Activated CD4-positive, CD25-positive, alpha-beta regulatory T cell treated with anti-CD3 and anti-CD28 coated beads, Interleukin-2, amount 50 U/mL, for 72 hours (primary cell): ENCODE measurements around the gene MISP3.
A peak's percentile ranks its signal among the peaks of the same experiment; 100 is the strongest.
"Not testable (repeated sequence)": the region's sequence is repeated elsewhere in the genome, so short reads cannot be mapped to it uniquely, and the experiment has no call there.

Experiments used
- DNase-seq: peaks from one replicate; pipeline ENCODE4 v3.0.0; 2021

The MISP3 gene

DNA sequence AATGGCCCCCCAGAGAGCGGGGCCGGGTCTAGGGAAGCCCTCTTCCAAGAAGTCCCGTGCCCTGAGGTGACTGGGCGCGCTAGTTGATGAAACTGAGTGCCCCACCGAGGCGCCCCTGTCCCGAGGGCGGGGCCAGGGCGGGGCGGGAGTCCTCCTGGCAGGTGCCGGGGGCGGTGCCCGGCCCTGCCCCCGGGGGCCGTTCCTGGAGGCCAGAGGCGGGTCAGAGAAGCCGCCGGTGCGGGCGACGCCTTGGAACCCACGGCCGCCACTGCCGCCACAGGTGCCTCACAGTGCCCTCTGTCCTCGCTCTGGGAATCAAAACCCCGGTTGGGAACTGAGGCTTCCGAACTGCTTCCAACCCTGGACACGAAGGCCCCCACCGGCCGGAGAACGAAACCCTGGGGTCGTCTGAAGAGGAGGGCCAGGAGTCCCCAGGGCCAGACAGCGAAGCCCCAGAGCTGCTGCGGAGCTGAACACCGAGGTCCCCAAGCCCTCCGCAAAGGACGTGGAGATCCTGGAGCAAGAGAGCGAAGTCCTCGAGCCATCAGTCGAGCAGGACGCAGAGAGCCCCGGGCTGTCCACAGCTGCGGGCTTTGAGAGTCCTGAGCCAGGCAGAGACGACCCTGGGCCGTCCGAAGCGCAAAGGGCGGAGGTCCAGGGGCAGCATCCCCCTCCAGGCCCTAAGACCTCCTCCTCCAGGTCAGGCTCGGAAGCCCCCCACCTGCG, at the start of gene MISP3:
TSS of gene MISP3 (plus strand) at position 252 of the 726 bp plus-strand sequence. CDS start 524 bp downstream, outside the sequence.
- no peak for DNase-seq

DNA sequence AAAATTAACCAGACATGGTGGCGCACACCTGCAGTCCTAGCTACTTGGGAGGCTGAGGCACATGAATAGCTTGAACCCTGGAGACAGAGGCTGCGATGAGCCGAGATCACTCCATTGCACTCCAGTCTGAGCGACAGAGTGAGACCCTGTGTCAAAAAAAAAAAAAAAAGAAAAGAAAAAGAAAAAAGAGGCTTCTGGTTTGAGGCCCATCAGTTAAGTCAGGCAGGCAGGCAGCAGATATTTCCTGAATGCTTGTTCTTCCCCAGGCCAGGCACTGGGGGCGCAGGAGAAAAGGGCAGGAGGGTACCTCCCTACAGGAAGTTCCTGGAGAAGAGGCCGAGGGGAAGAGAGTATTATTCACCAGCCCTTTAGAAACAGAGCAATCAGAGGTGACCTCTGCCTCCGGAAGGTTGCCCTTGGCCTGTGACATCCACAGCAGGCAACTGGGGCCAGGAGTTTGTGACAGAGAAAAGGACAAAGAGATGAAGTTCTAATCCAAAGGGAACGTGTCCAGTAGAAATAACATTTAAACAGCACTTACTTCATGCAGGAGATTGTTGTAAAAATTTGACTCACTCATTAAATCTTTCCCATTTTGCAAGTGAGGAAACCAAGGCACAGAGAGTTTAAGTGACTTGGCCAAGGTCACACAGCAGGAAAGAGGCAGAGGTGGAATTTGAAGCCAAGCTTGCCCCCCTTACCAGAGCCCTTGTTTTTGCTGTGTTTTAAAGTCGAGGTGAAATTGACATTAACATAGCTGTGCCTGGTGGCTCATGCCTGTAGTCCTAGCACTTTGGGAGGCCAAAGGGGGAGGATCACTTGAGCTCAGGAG, 49.0 kb upstream of the MISP3 start:
- DNase-seq: no peak

GRCh38 chr19:14026652-14027192, 45.9 kb upstream of the MISP3 start:
- not testable (repeated sequence) for DNase-seq

- no peak for DNase-seq
Measured at GRCh38 chr19:14027856-14028450, 44.6 kb upstream of the MISP3 start, which contains the start of gene RLN3. TSS of gene RLN3 (plus strand) at chr19:14028148. CDS start at chr19:14028205, 57 bp downstream.

GRCh38 chr19:14028901-14029300, 43.7 kb upstream of the MISP3 start:
- DNase-seq: no peak

DNA sequence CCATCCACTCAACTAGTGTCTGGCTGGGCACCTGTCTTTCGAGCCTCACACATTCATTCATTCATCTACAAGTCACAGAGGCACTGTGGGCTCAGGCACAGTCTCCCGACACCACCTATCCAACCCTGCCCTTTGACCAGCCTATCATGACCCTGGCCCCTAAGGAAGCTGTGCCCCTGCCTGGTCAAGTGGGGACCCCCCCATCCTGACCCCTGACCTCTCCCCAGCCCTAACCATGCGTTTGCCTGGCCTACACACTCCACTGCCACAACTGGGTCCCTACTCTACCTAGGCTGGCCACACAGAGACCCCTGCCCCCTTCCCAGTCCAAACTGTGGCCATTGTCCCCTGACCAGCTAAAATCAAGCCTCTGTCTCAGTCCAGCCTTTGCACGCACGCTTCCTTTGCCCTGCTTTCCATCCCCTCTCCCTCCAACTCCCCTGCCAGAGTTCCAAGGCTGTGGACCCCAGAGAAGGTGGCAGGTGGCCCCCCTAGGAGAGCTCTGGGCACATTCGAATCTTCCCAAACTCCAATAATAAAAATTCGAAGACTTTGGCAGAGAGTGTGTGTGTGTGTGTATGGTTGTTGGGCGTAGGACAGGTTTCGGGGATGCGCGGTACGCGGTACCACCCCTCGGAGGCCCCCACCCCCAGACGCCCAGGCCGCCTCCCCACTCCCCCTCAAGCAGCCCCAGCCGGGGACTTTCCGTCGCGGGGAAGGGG, 41.4 kb upstream of the MISP3 start:
- DNase-seq: no peak

GRCh38 chr19:14031719-14032480, 40.7 kb upstream of the MISP3 start, which contains the start of gene IL27RA:
TSS of gene IL27RA (plus strand) at chr19:14031762. CDS start at chr19:14031873, 111 bp downstream.
- DNase-seq: peak; percentile 77

DNA sequence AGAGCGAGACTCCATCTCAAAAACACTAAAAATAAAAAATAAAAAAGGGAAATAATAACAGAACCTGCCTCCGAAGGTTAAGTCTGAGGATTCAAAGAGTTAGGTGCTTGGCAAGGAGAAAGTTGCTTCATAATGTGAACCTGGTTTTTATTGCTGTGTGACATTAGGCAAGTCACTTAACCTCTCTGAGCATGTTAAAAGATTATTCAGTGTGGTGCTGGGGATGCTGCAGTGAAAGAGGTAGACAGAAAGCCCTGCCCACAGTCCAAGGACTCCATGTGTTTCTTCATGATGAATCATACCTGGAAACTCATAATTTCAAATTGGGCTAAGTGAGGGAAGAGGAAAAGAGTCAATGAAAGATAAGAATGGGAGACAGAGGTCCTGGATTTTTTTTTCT, 38.6 kb upstream of the MISP3 start:
- DNase-seq: no peak

- DNase-seq: not testable (repeated sequence)
Measured at GRCh38 chr19:14035159-14035558, 37.4 kb upstream of the MISP3 start.

DNA sequence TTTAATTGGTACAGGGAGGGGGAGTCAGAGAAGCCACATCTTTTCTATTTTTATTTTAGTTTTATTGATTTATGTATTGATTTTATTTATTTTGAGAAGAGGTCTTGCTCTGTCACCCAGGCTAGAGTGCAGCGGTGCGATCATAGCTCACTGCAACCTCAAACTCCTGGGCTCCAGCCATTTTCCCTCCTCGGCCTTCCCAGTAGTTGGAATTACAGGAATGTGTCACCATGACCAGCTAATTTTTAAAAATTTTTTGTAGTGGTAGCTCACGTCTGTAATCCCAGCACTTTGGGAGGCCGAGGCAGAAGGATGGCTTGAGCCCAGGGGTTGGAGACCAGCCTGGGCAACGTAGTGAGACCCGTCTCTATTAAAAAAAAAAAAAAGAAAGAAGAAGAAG, 36.9 kb upstream of the MISP3 start:
- no peak for DNase-seq

GRCh38 chr19:14039181-14039580, 33.4 kb upstream of the MISP3 start:
- no peak for DNase-seq

DNA sequence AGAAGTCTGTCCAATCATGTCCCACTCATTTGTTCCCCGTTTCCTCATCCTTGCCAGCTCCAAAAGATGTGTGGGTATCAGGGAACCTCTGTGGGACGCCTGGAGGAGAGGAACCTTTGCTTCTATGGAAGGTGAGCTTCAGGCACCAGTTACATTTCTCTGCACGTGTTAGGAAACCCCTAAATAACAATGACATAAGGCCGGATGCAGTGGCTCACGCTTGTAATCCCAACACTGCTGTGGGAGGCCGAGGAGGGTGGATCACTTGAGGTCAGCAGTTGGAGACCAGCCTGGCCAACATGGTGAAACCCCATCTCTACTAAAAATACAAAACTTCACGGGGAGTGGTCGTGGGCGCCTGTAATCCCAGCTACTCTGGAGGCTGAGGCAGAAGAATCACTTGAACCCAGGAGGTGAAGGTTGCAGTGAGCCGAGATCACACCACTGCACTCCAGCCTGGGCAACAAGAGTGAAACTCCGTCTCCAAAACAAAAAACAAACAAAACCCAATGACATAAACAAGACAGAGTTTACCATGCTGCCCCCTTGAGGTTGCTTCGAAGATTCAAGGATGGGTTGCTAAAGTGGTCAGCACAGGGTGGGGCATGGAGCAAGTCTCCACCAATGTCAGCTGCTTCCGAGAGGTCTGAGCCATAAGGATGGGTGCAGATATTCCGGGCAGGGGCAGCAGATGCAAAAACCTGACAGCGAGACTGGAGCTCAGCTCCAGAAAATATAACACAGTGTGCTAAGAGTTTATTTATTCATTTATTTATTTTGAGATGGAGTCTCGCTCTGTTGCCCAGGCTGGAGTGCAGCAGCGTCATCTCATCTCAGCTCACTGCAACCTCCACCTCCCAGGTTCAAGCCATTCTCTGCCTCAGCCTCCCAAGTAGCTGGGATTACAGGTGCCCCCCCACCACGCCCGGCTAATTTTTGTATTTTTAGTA, 29.7 kb upstream of the MISP3 start:
- DNase-seq: not testable (repeated sequence)

- not testable (repeated sequence) for DNase-seq
Measured at GRCh38 chr19:14047866-14048265, 24.7 kb upstream of the MISP3 start.

- DNase-seq: peak; percentile 85
Measured at GRCh38 chr19:14048443-14049153, 24.0 kb upstream of the MISP3 start.

GRCh38 chr19:14050512-14050911, 22.1 kb upstream of the MISP3 start:
- no peak for DNase-seq

DNA sequence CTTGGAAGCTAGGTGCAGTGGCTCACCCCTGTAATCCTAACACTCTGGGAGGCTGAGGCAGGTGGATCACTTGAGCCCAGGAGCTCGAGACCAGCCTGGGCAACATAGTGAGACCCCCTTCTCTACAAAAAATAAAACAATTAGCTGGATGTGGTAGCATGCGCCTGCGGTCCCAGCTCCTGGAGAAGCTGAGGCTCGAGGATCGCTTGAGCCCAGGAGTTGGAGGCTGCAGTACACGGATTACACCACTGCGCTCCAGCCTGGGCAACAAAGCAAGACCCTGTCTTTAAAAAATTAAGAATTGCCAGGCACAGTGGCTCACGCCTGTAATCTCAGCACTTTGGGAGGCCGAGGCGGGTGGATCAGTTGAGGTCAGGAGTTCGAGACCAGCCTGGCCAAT, 21.6 kb upstream of the MISP3 start:
- not testable (repeated sequence) for DNase-seq

DNA sequence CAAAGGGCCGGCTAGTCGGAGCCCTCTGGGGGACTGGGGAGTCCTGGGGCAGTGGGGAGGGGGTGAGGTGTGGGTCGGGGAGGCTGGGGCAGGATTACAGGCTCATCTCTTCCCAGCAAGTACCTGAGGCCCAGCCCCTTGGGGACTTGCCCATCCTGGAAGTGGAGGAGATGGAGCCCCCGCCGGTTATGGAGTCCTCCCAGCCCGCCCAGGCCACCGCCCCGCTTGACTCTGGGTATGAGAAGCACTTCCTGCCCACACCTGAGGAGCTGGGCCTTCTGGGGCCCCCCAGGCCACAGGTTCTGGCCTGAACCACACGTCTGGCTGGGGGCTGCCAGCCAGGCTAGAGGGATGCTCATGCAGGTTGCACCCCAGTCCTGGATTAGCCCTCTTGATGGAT, 20.6 kb upstream of the MISP3 start:
- DNase-seq: no peak

DNA sequence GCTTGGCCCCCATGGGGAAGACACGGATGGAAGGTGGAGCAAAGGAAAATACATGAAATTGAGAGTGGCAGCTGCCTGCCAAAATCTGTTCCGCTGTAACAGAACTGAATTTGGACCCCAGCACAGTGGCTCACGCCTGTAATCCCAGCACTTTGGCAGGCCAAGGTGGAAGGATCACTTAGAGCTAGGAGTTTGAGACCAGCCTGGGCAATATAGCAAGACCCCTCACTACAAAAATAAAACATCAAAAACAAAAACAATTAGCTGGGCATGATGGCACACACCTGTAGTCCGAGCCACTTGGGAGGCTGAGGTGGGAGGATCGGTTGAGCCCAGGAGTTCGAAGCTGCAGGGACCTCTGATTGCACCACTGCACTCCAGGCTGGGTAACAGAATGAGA, 20.1 kb upstream of the MISP3 start:
- DNase-seq: no peak

DNA sequence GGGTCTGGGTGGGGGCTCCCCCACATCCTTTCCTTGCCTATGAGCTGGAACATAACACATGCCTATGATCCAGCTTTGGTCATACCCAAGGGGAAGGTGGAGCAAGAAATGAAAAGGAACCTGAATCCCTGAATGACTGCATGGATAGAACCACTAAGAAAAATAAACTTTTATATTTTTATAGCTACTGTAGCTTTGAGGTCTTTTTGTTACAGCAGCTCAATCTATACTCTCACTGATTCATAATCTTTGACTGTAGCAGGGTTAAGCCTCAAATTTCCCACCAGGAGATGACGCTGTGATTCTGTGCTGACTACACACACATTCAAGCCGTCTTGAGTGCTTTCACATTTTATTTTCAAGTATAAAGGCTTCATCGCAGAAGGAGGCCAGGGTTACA, 19.6 kb upstream of the MISP3 start:
- no peak for DNase-seq

DNA sequence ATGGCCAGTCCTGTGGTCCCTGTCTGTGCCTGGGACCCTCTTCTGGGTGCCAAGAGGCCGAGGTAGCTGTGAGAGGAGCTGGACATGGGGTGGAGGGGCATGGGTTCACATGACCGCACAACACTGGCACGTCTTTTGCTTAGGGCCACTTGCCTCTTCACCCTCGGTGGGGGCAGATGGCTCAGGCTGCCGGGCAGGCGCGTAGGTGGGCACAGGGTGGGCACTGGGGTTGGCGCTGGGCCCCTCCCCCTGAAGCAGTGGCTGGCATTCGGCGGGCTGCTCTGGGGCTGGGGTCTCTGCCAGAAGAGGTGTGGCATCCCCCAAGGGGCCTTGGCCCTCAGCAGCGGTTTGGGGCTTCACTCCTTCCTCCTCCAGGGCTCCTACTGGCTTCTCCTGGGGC, 19.1 kb upstream of the MISP3 start:
- no peak for DNase-seq
